HK-2 (cell line): ENCODE measurements around the gene CLIP3.
A peak's percentile ranks its signal among the peaks of the same experiment; 100 is the strongest.

Experiments
- DNase-seq: peaks from one replicate; pipeline ENCODE4 v3.0.0-alpha.2; 2018; ENCODE audit not compliant: unreplicated experiment

CLIP3 gene

GRCh38 chr19:36009633-36010379 lies 22.9 kb downstream of the CLIP3 start:
- no peak for DNase-seq

- peak; percentile 38 for DNase-seq
Observed at GRCh38 chr19:36009220-36009619, 23.5 kb downstream of the CLIP3 start.

- DNase-seq, result no peak
Observed at GRCh38 chr19:36008336-36008978, 24.2 kb downstream of the CLIP3 start, which contains the start of gene SYNE4. TSS of gene SYNE4 (minus strand) at chr19:36008813. CDS start at chr19:36008681, 132 bp downstream.

GRCh38 chr19:36006955-36007354 lies 25.7 kb downstream of the CLIP3 start:
- no peak for DNase-seq

GRCh38 chr19:36003284-36003683 lies 29.4 kb downstream of the CLIP3 start:
- no peak for DNase-seq

- DNase-seq, result no peak
Observed at GRCh38 chr19:36001605-36002004, 31.1 kb downstream of the CLIP3 start.

GRCh38 chr19:35996777-35997176 lies 35.9 kb downstream of the CLIP3 start:
- no peak for DNase-seq

GRCh38 chr19:35995048-35995993 lies 37.4 kb downstream of the CLIP3 start, which contains the start of gene SDHAF1:
TSS of gene SDHAF1 (plus strand) at chr19:35995188. CDS start at chr19:35995275, 87 bp downstream.
- peak; percentile 94 for DNase-seq

GRCh38 chr19:35993923-35994598 lies 38.6 kb downstream of the CLIP3 start:
- no peak for DNase-seq

GRCh38 chr19:35992907-35993765 lies 39.5 kb downstream of the CLIP3 start:
- no peak for DNase-seq

GRCh38 chr19:35991731-35992450 lies 40.8 kb downstream of the CLIP3 start:
- peak; percentile 59 for DNase-seq

- DNase-seq, result no peak
Observed at GRCh38 chr19:35990771-35991730, 41.6 kb downstream of the CLIP3 start.

GRCh38 chr19:35990156-35990555 lies 42.5 kb downstream of the CLIP3 start:
- no peak for DNase-seq

- DNase-seq, result no peak
Observed at GRCh38 chr19:35988824-35989223, 43.8 kb downstream of the CLIP3 start.

GRCh38 chr19:35987571-35987896 lies 45.1 kb downstream of the CLIP3 start:
- no peak for DNase-seq

- DNase-seq, result no peak
Observed at GRCh38 chr19:35986664-35987570, 45.8 kb downstream of the CLIP3 start.

- DNase-seq, result no peak
Observed at GRCh38 chr19:35986111-35986510, 46.6 kb downstream of the CLIP3 start.

- no peak for DNase-seq
Observed at GRCh38 chr19:35983177-35983576, 49.5 kb downstream of the CLIP3 start.
